Thymus (tissue), 14 donors: ENCODE results near the gene FKBP8. TPM values are rescaled to one million over a fixed set of nuclear protein-coding genes. Genes with fewer than 3 reads are reported as not detected.
"Not testable (repeated sequence)": the region's sequence is repeated elsewhere in the genome, so short reads cannot be mapped to it uniquely, and the experiment has no call there.

Source experiments
- DNase-seq, 9 donors: peaks; one replicate each; pipeline ENCODE4 v3.0.0-alpha.2; 2013; ENCODE audit warnings: low spot score in 9 of 9, low read depth in 6 of 9, missing footprints in 1 of 9
- H3K27ac ChIP-seq, 2 donors: one replicate each; pipeline ENCODE4 v1.5.1; 2013; ENCODE audit warnings: control low read depth in 1 of 2, low read depth in 1 of 2, low read length in 1 of 2, mild to moderate bottlenecking in 1 of 2, moderate library complexity in 1 of 2
- H3K27me3 ChIP-seq, 2 donors: one replicate each; pipeline ENCODE4 v1.5.1; 2013; ENCODE audit warnings: low read length in 1 of 2; ENCODE audit not compliant: control insufficient read depth in 2 of 2, insufficient read depth in 1 of 2
- H3K36me3 ChIP-seq, 2 donors: one replicate each; pipeline ENCODE4 v1.5.1; 2013; ENCODE audit warnings: low read length in 1 of 2, mild to moderate bottlenecking in 1 of 2, moderate library complexity in 1 of 2; ENCODE audit not compliant: control insufficient read depth in 2 of 2, insufficient read depth in 2 of 2
- H3K4me1 ChIP-seq, 2 donors: one replicate each; pipeline ENCODE4 v1.5.1; 2013; ENCODE audit warnings: low read length in 2 of 2; ENCODE audit not compliant: control insufficient read depth in 2 of 2, insufficient read depth in 2 of 2
- H3K4me3 ChIP-seq, 2 donors: one replicate each; pipeline ENCODE4 v1.5.1; 2013; ENCODE audit warnings: low read length in 2 of 2, control low read depth in 1 of 2, mild to moderate bottlenecking in 1 of 2
- H3K9me3 ChIP-seq, 2 donors: one replicate each; pipeline ENCODE4 v1.5.1; 2013; ENCODE audit warnings: low read length in 1 of 2, mild to moderate bottlenecking in 1 of 2; ENCODE audit not compliant: control insufficient read depth in 2 of 2, insufficient read depth in 1 of 2
- WGBS: extraction: QIAGEN DNeasy Blood & Tissue Kit; methylation state at CpG from one replicate; pipeline ENCODE4 v1.1.7; 2013; 5-methylcytosine and 5-hydroxymethylcytosine counted together
- long read RNA-seq, 10 donors: transcript quantifications; one replicate each; lab custom pipeline, GENCODE V29; 2026
- polyA plus RNA-seq: library from polyadenylated mRNA; stranded (reverse); fragments of 200-250 nt; gene quantifications from one replicate; pipeline ENCODE4 v1.2.3, GENCODE V29; 2013
- total RNA-seq: library from RNA; stranded (reverse); fragments of 120-200 nt; gene quantifications from one replicate; pipeline ENCODE4 v1.2.4, GENCODE V29; 2013
- donor health status: healthy.

Gene FKBP8
- 153 TPM for total RNA-seq
- polyA plus RNA-seq: 232 TPM
- long read RNA-seq, donor 1, partial matches to known transcripts: 0 of 5 reads
- long read RNA-seq, donor 1, other reads (novel, unspliced or antisense): 0 of 5 reads
- long read RNA-seq, donor 2, transcript FKBP8-201 (9 exons, 1,710 nt): minor isoform, 40 of 280 reads
- long read RNA-seq, donor 2, transcript FKBP8-213 (9 exons, 1,849 nt): major isoform, 75 of 280 reads
- long read RNA-seq, donor 2, transcript FKBP8-209 (9 exons, 1,781 nt): minor isoform, 43 of 280 reads
- long read RNA-seq, donor 2, partial matches to known transcripts: 98 of 280 reads
- long read RNA-seq, donor 2, other reads (novel, unspliced or antisense): 21 of 280 reads
- long read RNA-seq, donor 3, transcript FKBP8-213 (9 exons, 1,849 nt): major isoform, 38 of 128 reads
- long read RNA-seq, donor 3, transcript FKBP8-209 (9 exons, 1,781 nt): minor isoform, 24 of 128 reads
- long read RNA-seq, donor 3, transcript FKBP8-201 (9 exons, 1,710 nt): minor isoform, 21 of 128 reads
- long read RNA-seq, donor 3, partial matches to known transcripts: 26 of 128 reads
- long read RNA-seq, donor 3, other reads (novel, unspliced or antisense): 13 of 128 reads
- long read RNA-seq, donor 4, transcript FKBP8-201 (9 exons, 1,710 nt): minor isoform, 8 of 45 reads
- long read RNA-seq, donor 4, transcript FKBP8-213 (9 exons, 1,849 nt): minor isoform, 9 of 45 reads
- long read RNA-seq, donor 4, transcript FKBP8-209 (9 exons, 1,781 nt): major isoform, 10 of 45 reads
- long read RNA-seq, donor 4, partial matches to known transcripts: 12 of 45 reads
- long read RNA-seq, donor 4, other reads (novel, unspliced or antisense): 6 of 45 reads
- long read RNA-seq, donor 5, transcript FKBP8-209 (9 exons, 1,781 nt): minor isoform, 34 of 162 reads
- long read RNA-seq, donor 5, transcript FKBP8-201 (9 exons, 1,710 nt): minor isoform, 22 of 162 reads
- long read RNA-seq, donor 5, transcript FKBP8-213 (9 exons, 1,849 nt): major isoform, 53 of 162 reads
- long read RNA-seq, donor 5, partial matches to known transcripts: 42 of 162 reads
- long read RNA-seq, donor 5, other reads (novel, unspliced or antisense): 11 of 162 reads
- long read RNA-seq, donor 6, transcript FKBP8-209 (9 exons, 1,781 nt): minor isoform, 15 of 127 reads
- long read RNA-seq, donor 6, transcript FKBP8-201 (9 exons, 1,710 nt): minor isoform, 16 of 127 reads
- long read RNA-seq, donor 6, transcript FKBP8-213 (9 exons, 1,849 nt): major isoform, 37 of 127 reads
- long read RNA-seq, donor 6, partial matches to known transcripts: 46 of 127 reads
- long read RNA-seq, donor 6, other reads (novel, unspliced or antisense): 12 of 127 reads
- long read RNA-seq, donor 7, transcript FKBP8-213 (9 exons, 1,849 nt): major isoform, 12 of 38 reads
- long read RNA-seq, donor 7, partial matches to known transcripts: 13 of 38 reads
- long read RNA-seq, donor 7, other reads (novel, unspliced or antisense): 5 of 38 reads
- long read RNA-seq, donor 8, transcript FKBP8-213 (9 exons, 1,849 nt): major isoform, 23 of 53 reads
- long read RNA-seq, donor 8, transcript FKBP8-201 (9 exons, 1,710 nt): minor isoform, 8 of 53 reads
- long read RNA-seq, donor 8, transcript FKBP8-209 (9 exons, 1,781 nt): minor isoform, 8 of 53 reads
- long read RNA-seq, donor 8, partial matches to known transcripts: 14 of 53 reads
- long read RNA-seq, donor 8, other reads (novel, unspliced or antisense): 0 of 53 reads
- long read RNA-seq, donor 9, transcript FKBP8-213 (9 exons, 1,849 nt): major isoform, 18 of 44 reads
- long read RNA-seq, donor 9, transcript FKBP8-201 (9 exons, 1,710 nt): minor isoform, 8 of 44 reads
- long read RNA-seq, donor 9, transcript FKBP8-209 (9 exons, 1,781 nt): minor isoform, 10 of 44 reads
- long read RNA-seq, donor 9, partial matches to known transcripts: 0 of 44 reads
- long read RNA-seq, donor 9, other reads (novel, unspliced or antisense): 7 of 44 reads
- long read RNA-seq, donor 10, transcript FKBP8-209 (9 exons, 1,781 nt): minor isoform, 17 of 101 reads
- long read RNA-seq, donor 10, transcript FKBP8-201 (9 exons, 1,710 nt): minor isoform, 19 of 101 reads
- long read RNA-seq, donor 10, transcript FKBP8-213 (9 exons, 1,849 nt): major isoform, 26 of 101 reads
- long read RNA-seq, donor 10, partial matches to known transcripts: 31 of 101 reads
- long read RNA-seq, donor 10, other reads (novel, unspliced or antisense): 7 of 101 reads

GRCh38 chr19:18542941-18543813, at the start of gene FKBP8:
Gene FKBP8, minus strand, starts transcription at chr19:18543573. Its CDS starts 1,603 bp downstream, at chr19:18541970.
- peak in 8 of 9 donors; percentile 83 to 95 (median 90) for DNase-seq
- peak within 1 kb of the TSS; percentile 58 to 96 for H3K4me3 ChIP-seq
- no peaks in the 10 kb centered on the region for H3K9me3 ChIP-seq
- H3K4me1 ChIP-seq: peaks cover 2 to 18% of the 10 kb centered on the region in 2 donors
- WGBS: 2% methylated on average over 85 of the region's 86 CpGs
- no peaks in the 10 kb centered on the region for H3K27me3 ChIP-seq
- peak within 1 kb of the TSS; percentile 86 to 95 for H3K27ac ChIP-seq
- H3K36me3 ChIP-seq: peaks cover 25 to 28% of the 10 kb centered on the region in 2 donors

DNA sequence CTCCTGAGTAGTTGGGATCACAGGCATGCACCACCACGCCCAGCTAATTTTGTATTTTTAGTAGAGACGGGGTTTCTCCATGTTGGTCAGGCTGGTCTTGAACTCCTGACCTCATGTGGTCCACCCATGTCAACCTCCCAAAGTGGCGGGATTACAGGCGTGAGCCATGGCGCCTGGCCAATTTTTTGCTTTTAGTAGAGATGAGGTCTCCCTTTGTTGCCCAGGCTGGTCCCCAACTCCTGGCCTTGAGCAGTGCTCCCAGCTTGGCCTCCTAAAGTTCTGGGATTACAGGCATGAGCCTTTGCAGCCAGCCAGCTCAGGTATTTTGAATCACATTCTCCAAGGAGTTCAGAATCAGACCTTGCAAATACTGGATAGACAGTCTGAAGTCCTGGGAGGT, 49.4 kb upstream of the FKBP8 start:
- H3K4me3 ChIP-seq, H3K9me3 ChIP-seq, DNase-seq, H3K27ac ChIP-seq: not testable (repeated sequence)
- Histone ChIP-seq H3K36me3 (peaks cover 10% of the 10 kb centered on the region in 2 donors), H3K4me1 (peaks cover 22 to 43% of the 10 kb centered on the region in 2 donors), H3K27me3 (peaks cover 35 to 49% of the 10 kb centered on the region in 2 donors)
- 98% methylated on average over 5 of the region's 5 CpGs for WGBS

GRCh38 chr19:18591735-18592385, 48.5 kb upstream of the FKBP8 start:
- H3K27ac ChIP-seq: no peak overlapping the region
- DNase-seq: no peak
- no peaks in the 10 kb centered on the region for H3K9me3 ChIP-seq
- H3K27me3 ChIP-seq: peaks cover 33 to 41% of the 10 kb centered on the region in 2 donors
- H3K4me1 ChIP-seq: peaks cover 23 to 45% of the 10 kb centered on the region in 2 donors
- peaks cover 10% of the 10 kb centered on the region in 2 donors for H3K36me3 ChIP-seq
- H3K4me3 ChIP-seq: no peak overlapping the region
- WGBS: 97% methylated on average over 22 of the region's 22 CpGs

- Histone ChIP-seq H3K27ac (no peak overlapping the region), H3K9me3 (no peaks in the 10 kb centered on the region), H3K4me3 (no peak overlapping the region), H3K36me3 (peaks cover 10% of the 10 kb centered on the region in 2 donors), H3K4me1 (peaks cover 23 to 47% of the 10 kb centered on the region in 2 donors), H3K27me3 (peaks cover 22 to 28% of the 10 kb centered on the region in 2 donors)
- WGBS: 86% methylated on average over 40 of the region's 40 CpGs
- DNase-seq: peak in 3 of 9 donors; percentile 27 to 68 (median 51)
Observed at GRCh38 chr19:18590273-18591272, 47.2 kb upstream of the FKBP8 start.

DNA sequence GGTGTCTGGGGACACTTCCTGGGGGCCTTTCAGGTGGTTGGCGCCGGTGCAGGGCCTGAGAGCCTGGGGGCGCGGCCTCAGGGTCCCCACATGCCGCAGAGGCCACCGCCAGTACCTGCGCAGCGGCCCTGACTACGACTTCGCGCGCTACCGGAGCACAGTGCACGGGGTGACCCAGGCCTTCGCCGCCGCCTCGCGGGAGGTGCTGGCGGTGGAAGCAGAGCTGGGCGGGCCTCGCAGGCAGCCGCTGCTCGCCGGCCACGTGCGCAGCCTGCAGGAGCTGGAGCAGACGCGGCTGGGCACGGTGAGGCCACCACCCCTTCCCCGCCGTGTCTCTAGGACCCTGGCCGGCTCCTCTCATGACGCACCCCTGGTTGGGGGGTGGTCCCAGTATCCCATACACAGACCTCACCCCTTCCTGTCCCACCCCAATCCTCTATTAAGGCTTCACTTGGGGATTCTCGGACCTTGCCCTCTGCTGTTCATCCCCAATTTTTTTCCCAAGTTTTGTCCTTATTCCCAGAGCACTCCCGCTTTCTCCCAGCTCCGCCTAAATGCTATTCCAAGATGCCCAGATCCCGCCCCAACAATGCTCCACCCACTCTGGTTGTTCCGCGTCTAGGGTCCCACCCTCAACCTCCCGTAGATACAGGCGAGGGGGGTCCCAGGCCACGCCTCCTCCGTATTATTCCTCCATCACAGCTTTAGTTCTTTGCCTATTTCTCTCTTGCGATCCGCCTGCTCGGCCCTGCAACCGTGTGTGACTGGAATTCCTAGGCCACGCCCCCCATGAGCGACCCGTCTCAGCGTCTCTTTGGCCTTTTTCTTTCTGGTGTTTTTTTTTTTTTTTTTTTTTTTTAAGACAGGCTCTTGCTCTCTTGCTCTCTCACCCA, 46.3 kb upstream of the FKBP8 start:
- Histone ChIP-seq H3K4me1 (peaks cover 21 to 44% of the 10 kb centered on the region in 2 donors), H3K27ac (peak overlapping the region; percentile 96 to 99), H3K4me3 (peak overlapping the region; percentile 64 to 88), H3K36me3 (peaks cover 10% of the 10 kb centered on the region in 2 donors), H3K27me3 (peaks cover 13 to 19% of the 10 kb centered on the region in 2 donors), H3K9me3 (no peaks in the 10 kb centered on the region)
- DNase-seq: peak in 3 of 9 donors; percentile 46 to 60 (median 57)
- WGBS: 25% methylated on average over 52 of the region's 52 CpGs
